Adrenal gland (tissue), 12 donors: ENCODE data around the gene FGF14. TPM values are rescaled to one million over a fixed set of nuclear protein-coding genes. Genes with fewer than 3 reads are reported as not detected.

Experiments used
- DNase-seq, 7 donors: peaks; one replicate each; pipeline ENCODE4 v3.0.0-alpha.2; 2019 to 2020
- H3K27ac ChIP-seq, 5 donors: fragments of 200-600 bp; sonication (generic) in 4 of 5; 1 replicate in 3 of 5; 2 replicates in 2 of 5; pipeline versions ENCODE4 v1.5.1 to v1.8.0; 2016 to 2020; ENCODE audit warnings: mild to moderate bottlenecking in 1 of 5
- H3K27me3 ChIP-seq: fragments of 200-600 bp; 2 replicates; pipeline ENCODE4 v1.8.0; 2021
- H3K36me3 ChIP-seq, 2 donors: fragments of 200-600 bp; replicated peaks in 1 of 2; 1 replicate in 1 of 2; 2 replicates in 1 of 2; pipeline versions ENCODE4 v1.5.1 to v1.8.0; 2018 to 2022
- H3K4me1 ChIP-seq, 2 donors: fragments of 200-600 bp; replicated peaks in 1 of 2; 1 replicate in 1 of 2; 2 replicates in 1 of 2; pipeline versions ENCODE4 v1.5.1 to v1.8.0; 2018 to 2021
- H3K4me3 ChIP-seq, 4 donors: fragments of 200-600 bp; sonication (generic) in 3 of 4; one replicate each; pipeline ENCODE4 v1.5.1; 2016 to 2018
- H3K9me3 ChIP-seq, 3 donors: fragments of 200-600 bp; sonication (generic) in 1 of 3; replicated peaks in 1 of 3; 1 replicate in 2 of 3; 2 replicates in 1 of 3; pipeline versions ENCODE4 v1.5.1 to v1.8.0; 2016 to 2021
- POLR2A ChIP-seq, 2 donors: fragments of 450-650 bp; IDR thresholded peaks; one replicate each; pipeline ENCODE4 v1.6.1; 2017; ENCODE audit warnings: antibody characterized with exemption in 2 of 2, mild to moderate bottlenecking in 2 of 2, moderate library complexity in 1 of 2
- WGBS, 4 donors: extraction: QIAGEN DNeasy Blood & Tissue Kit in 2 of 4; methylation state at CpG; one replicate each; pipeline versions ENCODE4 v1.1.5 to v1.1.7; 2013 to 2017; 5-methylcytosine and 5-hydroxymethylcytosine counted together
- intact Hi-C, 2 donors: fragments of 100-400 bp; cut with DNase I; formaldehyde crosslinking; loops; one replicate each; pipeline versions ENCODE4 v1.14.1 to v1.15.0; 2022 to 2023
- polyA plus RNA-seq, 3 donors: library from polyadenylated mRNA; stranded (reverse); fragments of 200-250 nt in 2 of 3; fragments of 350-450 nt in 1 of 3; fragmentation: Illumina TruSeq in 1 of 3; extraction: RNeasy Lipid Tissue Mini Kit (QIAGEN cat#74804) in 1 of 3; gene quantifications; one replicate each; pipeline ENCODE4 v1.2.3, GENCODE V29; 2013 to 2014
- total RNA-seq, 9 donors: library from RNA; depleted of rRNA in 4 of 9; stranded (reverse); fragments of >200 nt in 4 of 9; fragments of 120-200 nt in 1 of 9; fragmentation: NEBNext Ultra II Directional in 1 of 9; extraction: Animal tissue kit (Norgen Biotek cat#: 25700) in 1 of 9; gene quantifications; one replicate each; pipeline versions ENCODE4 v1.1.0 to v1.2.4, GENCODE V29; 2013 to 2023
- TF ChIP-seq, protein P1 (sequence below), 6 experiments: fragments of 450-650 bp in 4 of 6; fragments of 200-600 bp in 2 of 6; sonication (generic) in 1 of 6; IDR thresholded peaks; 1 replicate in 5 of 6; 2 replicates in 1 of 6; pipeline versions ENCODE4 v1.5.1 to v1.8.0; 2016 to 2021; ENCODE audit warnings: antibody characterized with exemption in 6 of 6, mild to moderate bottlenecking in 2 of 6, moderate library complexity in 1 of 6
- donor health status: healthy with polysubstance abuse.
- donor health status: Bipolar disorder and iron deficiency.
- donor health status: DM: yes; HTN: yes; CAD: no.
- donor health status: DM: no; HTN: no; CAD: no.
- donor health status: DM: no; HTN: no; CAD: no.
- donor health status: DM: yes; HTN: yes; CAD: no.

Gene FGF14
- total and polyA plus RNA-seq, 12 donors: 0.32 to 9.3 (median 2.8) TPM; not detected in 2

DNA sequence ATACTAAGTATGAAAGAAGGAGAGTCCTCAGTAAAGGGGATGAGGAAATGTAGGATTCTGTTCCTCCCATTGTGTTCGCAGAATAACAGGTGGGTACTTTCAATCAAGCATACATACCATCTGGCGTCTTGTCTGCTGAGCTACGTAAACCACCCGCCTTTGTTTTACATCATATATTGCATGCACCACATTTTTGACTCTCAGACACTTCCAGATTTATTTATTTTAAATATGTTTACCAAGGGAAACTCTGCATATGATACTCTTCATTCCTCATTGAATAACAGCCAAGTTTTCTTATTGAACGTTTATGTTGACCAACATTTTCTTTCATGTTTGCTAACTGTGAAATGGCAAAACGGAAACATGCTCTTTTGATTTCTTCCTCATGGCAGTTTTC is 174.1 kb downstream of the FGF14 start:
- 71 to 77% (median 71%) methylated on average over 6 of the region's 6 CpGs for whole genome bisulfite sequencing, 4 donors
- no peak for TF ChIP-seq POLR2A (IDR thresholded peaks at IDR 0.05)
- TF ChIP-seq, protein P1, sequence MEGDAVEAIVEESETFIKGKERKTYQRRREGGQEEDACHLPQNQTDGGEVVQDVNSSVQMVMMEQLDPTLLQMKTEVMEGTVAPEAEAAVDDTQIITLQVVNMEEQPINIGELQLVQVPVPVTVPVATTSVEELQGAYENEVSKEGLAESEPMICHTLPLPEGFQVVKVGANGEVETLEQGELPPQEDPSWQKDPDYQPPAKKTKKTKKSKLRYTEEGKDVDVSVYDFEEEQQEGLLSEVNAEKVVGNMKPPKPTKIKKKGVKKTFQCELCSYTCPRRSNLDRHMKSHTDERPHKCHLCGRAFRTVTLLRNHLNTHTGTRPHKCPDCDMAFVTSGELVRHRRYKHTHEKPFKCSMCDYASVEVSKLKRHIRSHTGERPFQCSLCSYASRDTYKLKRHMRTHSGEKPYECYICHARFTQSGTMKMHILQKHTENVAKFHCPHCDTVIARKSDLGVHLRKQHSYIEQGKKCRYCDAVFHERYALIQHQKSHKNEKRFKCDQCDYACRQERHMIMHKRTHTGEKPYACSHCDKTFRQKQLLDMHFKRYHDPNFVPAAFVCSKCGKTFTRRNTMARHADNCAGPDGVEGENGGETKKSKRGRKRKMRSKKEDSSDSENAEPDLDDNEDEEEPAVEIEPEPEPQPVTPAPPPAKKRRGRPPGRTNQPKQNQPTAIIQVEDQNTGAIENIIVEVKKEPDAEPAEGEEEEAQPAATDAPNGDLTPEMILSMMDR (IDR thresholded peaks at IDR 0.05): no peak
- intact Hi-C loops: no loop called here
- Histone ChIP-seq H3K27me3 (no peaks in the 10 kb centered on the region), H3K36me3 (no peaks in the 10 kb centered on the region), H3K4me3 (no peak overlapping the region), H3K4me1 (no peaks in the 10 kb centered on the region), H3K27ac (no peak overlapping the region), H3K9me3 (no peaks in the 10 kb centered on the region)
- DNase-seq: no peak

DNA sequence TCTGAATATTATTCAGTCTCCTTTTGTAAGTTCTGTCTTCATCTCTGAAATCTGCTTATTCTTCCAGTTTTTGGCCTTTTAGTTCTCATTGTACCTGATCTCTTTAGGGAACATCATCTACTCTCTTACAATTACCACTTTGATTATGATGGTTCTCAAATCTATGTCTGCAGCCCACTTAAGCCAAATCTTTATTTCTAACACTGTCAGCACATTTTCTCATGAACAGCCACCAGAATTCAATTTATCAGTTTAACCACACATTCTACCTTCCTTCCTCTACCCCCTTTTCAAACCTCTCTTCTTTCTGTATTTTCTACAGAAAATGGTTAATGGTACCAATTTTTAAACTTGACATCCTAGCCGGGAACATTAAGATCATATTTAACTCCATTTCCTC is 175.3 kb downstream of the FGF14 start:
- intact Hi-C loops: no loop called here
- WGBS, 4 donors: 53 to 65% (median 55%) methylated on average over 1 of the region's 1 CpG

DNA sequence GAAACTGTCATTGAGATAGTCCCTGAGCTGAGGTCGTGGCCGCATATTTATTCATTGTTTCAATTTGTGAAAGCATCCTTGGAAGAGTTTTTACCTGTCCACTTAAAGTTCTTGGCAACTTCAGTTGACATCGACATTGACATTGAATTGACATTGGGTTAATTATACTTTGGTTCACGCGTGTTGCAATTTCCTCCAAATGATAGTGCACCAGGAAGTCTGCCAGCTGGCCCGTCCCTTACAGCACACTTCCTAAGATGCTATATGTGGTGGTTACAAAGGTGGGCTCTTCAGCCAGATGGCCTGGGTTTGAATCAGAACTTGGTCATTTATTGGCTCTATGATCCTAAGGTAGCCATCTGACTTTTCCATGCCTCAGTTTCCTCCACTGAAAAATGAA is 176.0 kb downstream of the FGF14 start:
- DNase-seq: no peak
- intact Hi-C loops: no loop called here

More for the DNA sequence above, 175.3 kb downstream of the FGF14 start:
- H3K4me3 ChIP-seq: no peak overlapping the region
- no peaks in the 10 kb centered on the region for H3K36me3 ChIP-seq
- no peaks in the 10 kb centered on the region for H3K9me3 ChIP-seq
- no peaks in the 10 kb centered on the region for H3K27me3 ChIP-seq
- H3K4me1 ChIP-seq: no peaks in the 10 kb centered on the region
- TF ChIP-seq POLR2A (IDR thresholded peaks at IDR 0.05): no peak
- TF ChIP-seq, protein P1 (IDR thresholded peaks at IDR 0.05): no peak
- no peak overlapping the region for H3K27ac ChIP-seq
- DNase-seq: no peak

DNA sequence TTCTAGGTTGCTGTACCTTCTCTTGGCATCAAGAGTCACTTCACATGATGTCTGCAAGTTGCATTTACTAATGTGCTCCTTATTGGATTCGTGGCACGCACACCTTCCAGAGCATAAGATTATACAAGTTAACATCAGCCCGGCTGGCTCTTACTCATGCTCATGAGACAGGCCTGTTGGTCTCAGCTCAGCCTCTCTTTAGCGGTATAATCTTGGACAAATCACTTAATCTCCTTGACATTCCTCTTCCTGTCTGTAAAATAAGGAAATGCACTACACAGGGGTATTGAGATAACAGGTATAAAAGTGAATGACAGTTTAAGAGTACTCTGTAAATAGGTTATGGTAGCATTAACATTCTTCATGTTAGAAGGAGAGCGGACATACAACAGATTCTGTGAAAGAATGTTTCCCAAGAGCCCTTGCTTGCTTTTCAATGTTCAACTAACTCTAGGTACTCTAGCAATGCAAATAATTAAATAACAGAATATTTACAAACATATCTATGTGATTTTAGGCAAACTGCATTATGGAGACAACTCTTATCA is 181.1 kb downstream of the FGF14 start:
- no peaks in the 10 kb centered on the region for H3K27me3 ChIP-seq
- H3K4me3 ChIP-seq: no peak overlapping the region
- no peaks in the 10 kb centered on the region for H3K9me3 ChIP-seq
- no peak for DNase-seq
- intact Hi-C loops: no loop called here
- no peak for TF ChIP-seq POLR2A (IDR thresholded peaks at IDR 0.05)
- TF ChIP-seq, protein P1 (IDR thresholded peaks at IDR 0.05): no peak
- H3K4me1 ChIP-seq: no peaks in the 10 kb centered on the region
- H3K27ac ChIP-seq: no peak overlapping the region
- 36 to 46% (median 45%) methylated on average over 5 of the region's 5 CpGs for WGBS, 4 donors
- H3K36me3 ChIP-seq: no peaks in the 10 kb centered on the region

More for the DNA sequence above, 176.0 kb downstream of the FGF14 start:
- TF ChIP-seq POLR2A (IDR thresholded peaks at IDR 0.05): no peak
- TF ChIP-seq, protein P1 (IDR thresholded peaks at IDR 0.05): no peak
- H3K4me3 ChIP-seq: no peak overlapping the region
- H3K9me3 ChIP-seq: no peaks in the 10 kb centered on the region
- WGBS, 4 donors: 48 to 69% (median 62%) methylated on average over 6 of the region's 6 CpGs
- H3K27ac ChIP-seq: no peak overlapping the region
- no peaks in the 10 kb centered on the region for H3K36me3 ChIP-seq
- no peaks in the 10 kb centered on the region for H3K4me1 ChIP-seq
- no peaks in the 10 kb centered on the region for H3K27me3 ChIP-seq
